Tracheal epithelial cell (primary cell): ENCODE results near the gene HPS3. TPM values are rescaled to one million over a fixed set of nuclear protein-coding genes. Genes with fewer than 3 reads are reported as not detected.

Source experiments
- total RNA-seq: library from RNA; depleted of rRNA; stranded (reverse); fragments of >200 nt; gene quantifications from 2 replicates; pipeline ENCODE4 v1.2.1, GENCODE V29; 2014

Gene HPS3, protein sequence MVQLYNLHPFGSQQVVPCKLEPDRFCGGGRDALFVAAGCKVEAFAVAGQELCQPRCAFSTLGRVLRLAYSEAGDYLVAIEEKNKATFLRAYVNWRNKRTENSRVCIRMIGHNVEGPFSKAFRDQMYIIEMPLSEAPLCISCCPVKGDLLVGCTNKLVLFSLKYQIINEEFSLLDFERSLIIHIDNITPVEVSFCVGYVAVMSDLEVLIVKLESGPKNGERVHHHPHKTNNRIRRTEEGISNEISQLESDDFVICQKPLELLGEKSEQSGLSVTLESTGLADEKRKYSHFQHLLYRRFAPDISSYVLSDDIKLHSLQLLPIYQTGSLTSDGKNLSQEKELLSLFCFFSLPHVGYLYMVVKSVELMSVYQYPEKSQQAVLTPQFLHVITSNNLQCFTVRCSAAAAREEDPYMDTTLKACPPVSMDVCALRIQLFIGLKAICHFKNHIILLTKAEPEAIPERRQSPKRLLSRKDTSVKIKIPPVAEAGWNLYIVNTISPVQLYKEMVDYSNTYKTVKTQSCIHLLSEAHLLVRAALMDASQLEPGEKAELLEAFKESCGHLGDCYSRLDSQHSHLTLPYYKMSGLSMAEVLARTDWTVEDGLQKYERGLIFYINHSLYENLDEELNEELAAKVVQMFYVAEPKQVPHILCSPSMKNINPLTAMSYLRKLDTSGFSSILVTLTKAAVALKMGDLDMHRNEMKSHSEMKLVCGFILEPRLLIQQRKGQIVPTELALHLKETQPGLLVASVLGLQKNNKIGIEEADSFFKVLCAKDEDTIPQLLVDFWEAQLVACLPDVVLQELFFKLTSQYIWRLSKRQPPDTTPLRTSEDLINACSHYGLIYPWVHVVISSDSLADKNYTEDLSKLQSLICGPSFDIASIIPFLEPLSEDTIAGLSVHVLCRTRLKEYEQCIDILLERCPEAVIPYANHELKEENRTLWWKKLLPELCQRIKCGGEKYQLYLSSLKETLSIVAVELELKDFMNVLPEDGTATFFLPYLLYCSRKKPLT
- 19.4 and 19.5 TPM in 2 replicates for total RNA-seq

DNA sequence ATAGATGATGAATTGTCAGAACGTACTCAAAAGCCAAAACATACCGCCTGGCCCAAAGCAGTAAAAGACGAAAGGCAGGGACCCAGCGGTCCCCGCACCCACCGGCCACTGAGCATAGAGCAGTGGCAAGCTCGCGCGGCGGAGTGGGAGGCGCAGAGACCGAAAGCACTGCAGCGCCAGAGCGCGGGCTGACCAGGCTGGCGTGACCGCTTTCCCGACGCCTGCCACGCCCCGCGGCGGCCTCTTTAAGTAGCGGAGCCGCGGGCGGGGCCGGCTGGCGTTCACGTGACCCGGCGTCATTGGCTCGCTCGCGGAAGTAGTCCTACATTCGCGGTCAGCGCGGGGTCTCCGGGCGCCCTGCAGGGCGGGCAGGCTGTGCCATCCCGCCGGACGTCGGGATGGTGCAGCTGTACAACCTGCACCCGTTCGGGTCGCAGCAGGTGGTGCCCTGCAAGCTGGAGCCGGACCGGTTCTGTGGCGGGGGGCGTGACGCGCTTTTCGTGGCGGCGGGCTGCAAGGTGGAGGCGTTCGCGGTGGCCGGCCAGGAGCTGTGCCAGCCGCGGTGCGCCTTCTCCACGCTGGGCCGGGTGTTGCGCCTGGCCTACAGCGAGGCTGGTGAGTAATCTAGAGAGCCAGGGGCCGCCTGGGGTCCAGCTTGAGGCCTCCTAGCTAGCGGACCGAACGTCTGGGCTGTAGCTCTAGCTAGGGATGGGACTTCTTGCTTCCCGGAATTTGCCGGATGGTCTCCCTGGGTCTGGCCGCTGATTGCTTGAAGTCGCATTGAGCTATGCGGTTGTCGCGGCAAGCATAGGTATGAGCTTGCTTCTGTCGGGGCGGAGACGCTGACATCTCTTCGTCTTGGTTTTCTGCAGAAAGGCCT, at the start of gene HPS3:
Gene HPS3, plus strand, starts transcription at position 313 of the 880 bp plus-strand sequence. Its CDS starts 86 bp downstream, at position 399.

DNA sequence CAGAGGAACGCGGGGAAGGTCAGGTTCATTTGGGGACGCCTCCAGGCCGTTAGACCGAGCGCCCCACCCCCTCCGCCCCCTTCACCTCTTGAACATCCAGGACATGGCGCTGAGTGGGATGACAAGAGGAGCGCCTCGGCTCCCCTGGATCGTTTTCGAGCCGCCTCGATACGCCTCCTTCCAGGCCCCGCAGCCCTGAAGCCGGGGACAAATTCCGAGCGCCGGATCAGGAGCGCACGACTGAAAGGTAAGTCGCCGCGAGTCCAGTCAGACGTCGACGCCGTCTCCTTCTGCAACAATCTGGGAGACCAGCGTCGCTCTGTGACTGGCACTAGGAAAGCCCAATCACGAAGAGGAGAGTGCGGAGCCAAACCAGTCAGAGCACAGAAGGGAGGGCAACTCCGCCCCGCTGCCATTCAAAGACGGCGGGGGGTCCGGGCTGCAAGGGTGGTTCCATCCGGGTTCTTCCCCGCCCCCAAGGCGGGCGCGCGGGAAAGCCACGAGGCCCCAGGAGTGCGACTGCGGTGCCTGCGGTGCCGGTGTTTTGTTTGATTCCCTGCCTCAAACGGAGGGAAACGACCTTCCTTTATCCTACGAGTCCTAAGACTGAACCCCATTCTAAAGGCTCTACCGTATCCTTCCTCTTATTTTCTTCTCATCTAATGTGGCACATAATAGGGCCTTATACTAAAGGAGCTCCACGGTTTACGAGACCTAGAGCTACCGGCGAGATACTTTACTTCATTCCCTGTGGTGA, 43.0 kb upstream of the HPS3 start, which contains the start of gene HLTF:
Gene HLTF, minus strand, starts transcription at position 302 of the 757 bp plus-strand sequence. Its CDS starts 197 bp downstream, at position 105.

DNA sequence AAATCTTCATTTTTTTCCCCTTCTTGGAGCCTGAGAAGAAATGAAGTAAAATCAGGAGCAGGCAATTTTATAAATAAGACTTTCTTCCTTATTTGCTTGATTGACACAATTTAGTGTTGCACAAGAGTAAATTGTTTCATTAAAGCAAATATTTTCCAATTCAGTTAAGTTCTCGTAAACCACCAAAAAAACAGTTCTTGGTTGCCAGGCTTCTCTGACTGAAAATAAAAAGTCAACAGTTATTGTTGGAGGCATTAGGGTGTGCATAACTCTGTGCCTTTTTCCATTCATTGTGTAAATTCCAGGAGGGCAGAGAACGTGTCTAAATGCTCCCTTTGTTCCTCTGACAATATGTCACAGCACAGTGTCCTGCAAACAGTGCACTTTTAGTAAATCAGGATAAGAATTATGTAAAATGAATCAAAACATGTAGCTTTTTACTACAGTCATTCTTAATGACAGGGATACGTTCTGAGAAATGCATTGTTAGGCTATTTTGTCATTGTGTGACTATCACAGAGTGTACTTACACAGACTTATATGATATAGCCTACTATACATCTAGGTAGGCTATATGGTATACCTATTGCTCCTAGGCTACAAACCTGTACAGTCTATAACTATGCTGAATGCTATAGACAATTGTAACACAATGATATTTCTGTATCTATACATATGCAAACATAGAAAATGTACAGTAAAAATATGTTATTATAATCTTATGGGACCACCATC, 92.5 kb downstream of the HPS3 start, which contains the start of gene CP:
Gene CP, minus strand, starts transcription at position 47 of the 735 bp plus-strand sequence. Its CDS starts 37 bp downstream, at position 10.

Other genes with a start within 250 kb of the HPS3 start
- gene GYG1, start 138.1 kb upstream of the HPS3 start, total RNA-seq, result 17.6 and 26.4 TPM in 2 replicates
- gene HLTF, start 43.1 kb upstream of the HPS3 start, total RNA-seq, result 23.6 and 24.9 TPM in 2 replicates
- 0.21 and 0.48 TPM in 2 replicates for gene CP, start 92.2 kb downstream of the HPS3 start, total RNA-seq
- 0.21 and 8.0 TPM in 2 replicates for gene TM4SF18, start 204.0 kb downstream of the HPS3 start, total RNA-seq
- gene TM4SF1, start 248.0 kb downstream of the HPS3 start, total RNA-seq, result 79.7 and 277 TPM in 2 replicates